Pancreas (tissue), 10 donors: ENCODE measurements around the gene SART1. TPM values are rescaled to one million over a fixed set of nuclear protein-coding genes. Genes with fewer than 3 reads are reported as not detected.

Experiments
- ATAC-seq, 4 donors: fragments of 200-7000 bp; cut with Tn5 transposase; one replicate each; pipeline versions ENCODE4 v1.8.0 to v1.9.1; 2020; ENCODE audit warnings: mild to moderate bottlenecking in 4 of 4, moderate library complexity in 4 of 4
- DNase-seq, 6 donors: peaks; one replicate each; pipeline ENCODE4 v3.0.0-alpha.2; 2020
- FAIRE-seq: peaks from 2 replicates; lab custom pipeline; 2012; peaks lifted over from hg19 to GRCh38; lab: Jason Lieb, UNC
- H3K27ac ChIP-seq, 4 donors: fragments of 200-600 bp; sonication (generic); 1 replicate in 3 of 4; 2 replicates in 1 of 4; pipeline versions ENCODE4 v1.5.0 to v1.8.0; 2020
- H3K27me3 ChIP-seq, 4 donors: fragments of 200-600 bp; one replicate each; pipeline ENCODE4 v1.8.0; 2021
- H3K36me3 ChIP-seq, 3 donors: fragments of 200-600 bp; sonication (generic) in 1 of 3; one replicate each; pipeline versions ENCODE4 v1.5.0 to v1.8.0; 2020 to 2021
- H3K4me1 ChIP-seq, 3 donors: fragments of 200-600 bp; one replicate each; pipeline ENCODE4 v1.8.0; 2021
- H3K4me3 ChIP-seq, 4 donors: fragments of 200-600 bp; sonication (generic) in 2 of 4; one replicate each; pipeline versions ENCODE4 v1.5.0 to v1.8.0; 2020 to 2021
- H3K9me3 ChIP-seq, 4 donors: fragments of 200-600 bp; one replicate each; pipeline ENCODE4 v1.8.0; 2021
- WGBS, 2 donors: extraction: QIAGEN DNeasy Blood & Tissue Kit; methylation state at CpG; one replicate each; pipeline ENCODE4 v1.1.7; 2013; 5-methylcytosine and 5-hydroxymethylcytosine counted together
- intact Hi-C, 3 donors: fragments of 100-400 bp; cut with DNase I; formaldehyde crosslinking; loops; one replicate each; pipeline versions ENCODE4 v1.11.1 to v1.14.2; 2022
- polyA plus RNA-seq, 2 donors: library from polyadenylated mRNA; stranded (reverse); fragments of 200-250 nt; gene quantifications; one replicate each; pipeline ENCODE4 v1.2.3, GENCODE V29; 2013
- total RNA-seq, 6 donors: library from RNA; stranded (reverse); fragmentation: NEBNext Ultra II Directional in 4 of 6; extraction: Animal tissue kit (Norgen Biotek cat#: 25700) in 4 of 6; gene quantifications; one replicate each; pipeline versions ENCODE4 v1.2.1 to v1.2.4, GENCODE V29; 2021 to 2023
- TF ChIP-seq, protein P1 (sequence below), 4 donors: fragments of 200-600 bp; sonication (generic) in 3 of 4; IDR thresholded peaks; one replicate each; pipeline versions ENCODE4 v1.5.0 to v1.8.0; 2021; ENCODE audit warnings: antibody characterized with exemption in 4 of 4
- donor health status: healthy with polysubstance abuse.
- donor health status: DM: no; HTN: no; CAD: no; lungs with moderate emphysema.
- donor health status: DM: no; HTN: no; CAD: no.
- donor health status: control.
- donor health status: control.
- donor health status: Bipolar disorder and iron deficiency.
- donor health status: DM: yes; HTN: yes; CAD: no.
- donor health status: DM: no; HTN: no; CAD: no.
- donor health status: DM: no; HTN: no; CAD: no.
- donor health status: DM: yes; HTN: yes; CAD: no.

SART1 gene
- total and polyA plus RNA-seq, 8 donors: 19.2 to 98.5 (median 25.5) TPM

DNA sequence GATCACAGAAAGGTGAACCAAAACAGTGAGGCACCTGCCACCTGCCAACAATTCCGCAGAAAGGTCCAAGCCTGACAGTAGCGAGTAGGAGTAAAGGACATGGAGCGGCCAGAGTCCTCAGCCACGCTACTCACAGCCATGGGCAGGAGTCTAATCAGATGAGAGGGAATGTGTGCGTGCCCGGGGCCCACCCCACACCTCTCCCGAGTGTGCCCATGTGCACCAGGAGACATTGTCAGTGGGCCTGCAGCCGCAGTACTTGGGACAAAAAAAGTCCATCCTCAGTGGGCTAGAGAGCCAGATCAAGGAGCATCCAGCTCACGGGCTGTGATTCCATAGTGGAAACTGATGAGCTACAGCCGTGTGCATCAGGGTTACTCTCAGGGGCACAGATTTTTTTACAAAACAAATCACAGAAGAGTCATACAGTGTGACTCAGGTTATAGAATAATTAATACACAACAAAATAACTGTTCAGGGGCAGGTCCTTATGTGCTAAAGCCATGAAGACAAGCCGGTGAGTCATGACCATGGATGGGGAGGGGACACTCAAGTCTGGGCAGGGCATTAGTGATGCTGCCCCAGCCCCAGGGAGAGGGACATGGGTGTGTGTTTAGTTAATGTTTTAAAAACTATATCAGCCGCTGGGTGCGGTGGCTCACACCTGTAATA, 12.0 kb downstream of the SART1 start:
- H3K4me1 ChIP-seq: no peaks in the 10 kb centered on the region
- no peaks in the 10 kb centered on the region for H3K27me3 ChIP-seq
- intact Hi-C loops: no loop called here
- no peaks in the 10 kb centered on the region for H3K9me3 ChIP-seq
- H3K27ac ChIP-seq: no peak overlapping the region
- H3K36me3 ChIP-seq: peaks cover 4 to 24% (median 19%) of the 10 kb centered on the region in 3 donors
- ATAC-seq: no peak
- 93 to 96% methylated on average over 13 of the region's 13 CpGs for WGBS, 2 donors
- H3K4me3 ChIP-seq: no peak overlapping the region
- no peak for FAIRE-seq
- TF ChIP-seq, protein P1, sequence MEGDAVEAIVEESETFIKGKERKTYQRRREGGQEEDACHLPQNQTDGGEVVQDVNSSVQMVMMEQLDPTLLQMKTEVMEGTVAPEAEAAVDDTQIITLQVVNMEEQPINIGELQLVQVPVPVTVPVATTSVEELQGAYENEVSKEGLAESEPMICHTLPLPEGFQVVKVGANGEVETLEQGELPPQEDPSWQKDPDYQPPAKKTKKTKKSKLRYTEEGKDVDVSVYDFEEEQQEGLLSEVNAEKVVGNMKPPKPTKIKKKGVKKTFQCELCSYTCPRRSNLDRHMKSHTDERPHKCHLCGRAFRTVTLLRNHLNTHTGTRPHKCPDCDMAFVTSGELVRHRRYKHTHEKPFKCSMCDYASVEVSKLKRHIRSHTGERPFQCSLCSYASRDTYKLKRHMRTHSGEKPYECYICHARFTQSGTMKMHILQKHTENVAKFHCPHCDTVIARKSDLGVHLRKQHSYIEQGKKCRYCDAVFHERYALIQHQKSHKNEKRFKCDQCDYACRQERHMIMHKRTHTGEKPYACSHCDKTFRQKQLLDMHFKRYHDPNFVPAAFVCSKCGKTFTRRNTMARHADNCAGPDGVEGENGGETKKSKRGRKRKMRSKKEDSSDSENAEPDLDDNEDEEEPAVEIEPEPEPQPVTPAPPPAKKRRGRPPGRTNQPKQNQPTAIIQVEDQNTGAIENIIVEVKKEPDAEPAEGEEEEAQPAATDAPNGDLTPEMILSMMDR (IDR thresholded peaks at IDR 0.05): no peak
- DNase-seq: no peak

DNA sequence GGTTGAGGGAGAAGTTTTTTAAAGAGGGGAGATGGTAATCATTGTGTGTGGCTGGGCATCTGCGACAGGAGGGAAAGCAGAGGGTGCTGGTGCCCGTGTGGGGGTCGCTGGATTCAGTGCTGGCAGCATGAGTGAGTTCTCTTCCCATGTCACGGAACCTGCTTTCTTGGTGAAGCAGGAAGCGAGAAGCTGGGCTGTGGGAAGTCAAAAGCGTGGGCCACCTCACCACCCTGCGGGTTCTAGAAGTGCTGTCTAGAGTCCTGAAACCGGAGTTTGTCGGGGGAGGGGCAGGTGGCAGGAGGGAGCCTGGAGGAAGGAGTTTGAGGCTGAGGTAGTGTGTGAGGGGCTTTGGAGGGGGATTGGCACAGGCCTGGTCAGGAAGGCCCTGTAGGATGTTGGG, 14.2 kb downstream of the SART1 start:
- FAIRE-seq: no peak
- 95 to 96% methylated on average over 9 of the region's 9 CpGs for WGBS, 2 donors

DNA sequence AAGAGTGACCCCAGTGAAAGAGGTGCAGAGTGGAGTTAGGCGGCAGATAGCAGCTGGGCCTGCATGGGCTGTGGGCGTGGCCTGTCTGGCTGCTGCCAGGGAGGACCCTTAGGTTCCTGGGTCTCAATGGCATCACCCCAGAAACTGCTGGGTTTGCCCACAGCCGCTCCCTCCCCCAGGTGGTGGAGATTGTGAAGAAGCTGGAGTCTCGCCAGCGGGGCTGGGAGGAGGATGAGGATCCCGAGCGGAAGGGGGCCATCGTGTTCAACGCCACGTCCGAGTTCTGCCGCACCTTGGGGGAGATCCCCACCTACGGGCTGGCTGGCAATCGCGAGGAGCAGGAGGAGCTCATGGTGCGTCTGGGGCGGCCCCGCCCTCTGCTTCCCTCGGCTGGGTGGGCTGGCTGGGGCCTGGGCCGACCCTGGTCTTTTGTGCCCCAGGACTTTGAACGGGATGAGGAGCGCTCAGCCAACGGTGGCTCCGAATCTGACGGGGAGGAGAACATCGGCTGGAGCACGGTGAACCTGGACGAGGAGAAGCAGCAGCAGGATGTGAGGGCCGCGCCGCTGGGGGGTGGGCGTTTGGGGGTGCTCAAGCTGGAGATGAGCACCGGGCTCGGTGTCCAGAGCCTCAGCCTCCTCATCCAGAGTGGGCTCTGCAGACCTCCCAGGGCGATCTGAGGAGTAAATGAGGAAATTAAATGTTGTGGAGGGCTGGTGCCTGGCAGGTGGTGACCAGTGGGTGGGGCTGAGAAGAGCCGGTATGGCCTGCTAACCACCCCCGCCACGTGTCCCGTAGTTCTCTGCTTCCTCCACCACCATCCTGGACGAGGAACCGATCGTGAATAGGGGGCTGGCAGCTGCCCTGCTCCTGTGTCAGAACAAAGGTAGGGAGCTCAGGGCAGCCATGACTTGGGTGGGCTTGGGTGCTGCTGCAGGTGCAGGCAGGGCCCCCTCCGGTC, 15.0 kb downstream of the SART1 start:
- peaks cover 4 to 23% (median 22%) of the 10 kb centered on the region in 3 donors for H3K36me3 ChIP-seq
- no peaks in the 10 kb centered on the region for H3K27me3 ChIP-seq
- H3K9me3 ChIP-seq: no peaks in the 10 kb centered on the region
- intact Hi-C loops: no loop called here
- DNase-seq (peak in 1 of 6 donors; percentile 74), ATAC-seq (peak in 1 of 4 donors; percentile 3), FAIRE-seq (no peak)
- H3K4me3 ChIP-seq: no peak overlapping the region
- TF ChIP-seq, protein P1 (IDR thresholded peaks at IDR 0.05): no peak
- no peaks in the 10 kb centered on the region for H3K4me1 ChIP-seq
- 86 to 89% methylated on average over 42 to 43 of the region's 43 CpGs for WGBS, 2 donors
- H3K27ac ChIP-seq: no peak overlapping the region

More for the DNA sequence above, 14.2 kb downstream of the SART1 start:
- Histone ChIP-seq H3K36me3 (peaks cover 4 to 23% (median 22%) of the 10 kb centered on the region in 3 donors), H3K27me3 (no peaks in the 10 kb centered on the region), H3K9me3 (no peaks in the 10 kb centered on the region), H3K4me1 (no peaks in the 10 kb centered on the region), H3K27ac (no peak overlapping the region), H3K4me3 (no peak overlapping the region)
- DNase-seq: peak in 1 of 6 donors; percentile 28
- TF ChIP-seq, protein P1 (IDR thresholded peaks at IDR 0.05): no peak
- intact Hi-C loops: no loop called here
- ATAC-seq: no peak

DNA sequence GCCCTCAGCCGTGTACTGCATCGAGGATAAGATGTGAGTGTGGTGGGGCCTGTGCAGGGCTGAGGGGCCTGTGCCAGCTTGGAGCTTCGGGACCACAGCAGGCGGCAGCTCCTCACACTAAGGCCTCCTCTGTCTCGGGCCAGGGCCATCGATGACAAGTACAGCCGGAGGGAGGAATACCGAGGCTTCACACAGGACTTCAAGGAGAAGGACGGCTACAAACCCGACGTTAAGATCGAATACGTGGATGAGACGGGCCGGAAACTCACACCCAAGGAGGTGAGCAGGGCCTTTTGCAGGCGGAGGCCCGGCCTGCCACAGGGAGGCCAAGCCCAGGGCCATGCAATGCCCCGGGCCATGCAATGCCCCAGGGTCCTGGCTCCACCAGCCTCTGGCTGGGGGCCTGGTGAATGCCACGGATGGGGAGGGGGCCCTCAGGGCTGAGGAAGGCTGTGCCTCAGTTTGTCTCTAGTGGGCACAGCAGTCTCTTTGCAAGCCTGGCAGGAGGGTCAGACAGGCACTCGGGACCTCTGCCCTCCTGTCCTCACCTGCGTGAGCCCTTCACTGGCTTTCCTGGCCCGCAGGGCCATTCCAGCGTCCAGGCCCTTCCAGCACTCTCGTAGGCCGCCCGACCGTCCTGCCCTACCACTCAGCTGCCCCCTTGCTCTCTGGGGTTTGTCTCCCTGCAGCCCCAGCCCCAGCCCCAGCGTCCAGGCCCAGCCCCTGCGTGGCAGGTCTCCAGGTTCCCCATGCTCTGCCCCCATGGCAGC, 16.3 kb downstream of the SART1 start:
- H3K4me1 ChIP-seq: no peaks in the 10 kb centered on the region
- H3K4me3 ChIP-seq: no peak overlapping the region
- intact Hi-C loops: no loop called here
- WGBS, 2 donors: 87 to 93% methylated on average over 29 of the region's 29 CpGs
- no peak for FAIRE-seq
- H3K36me3 ChIP-seq: peaks cover 4 to 23% (median 22%) of the 10 kb centered on the region in 3 donors
- ATAC-seq: no peak
- TF ChIP-seq, protein P1 (IDR thresholded peaks at IDR 0.05): no peak
- DNase-seq: peak in 1 of 6 donors; percentile 73
- H3K27me3 ChIP-seq: no peaks in the 10 kb centered on the region
- no peaks in the 10 kb centered on the region for H3K9me3 ChIP-seq
- H3K27ac ChIP-seq: no peak overlapping the region
